Breast epithelium (tissue), 3 donors: Measurements from ENCODE around the gene YTHDF2.
"Not testable (repeated sequence)": the region's sequence is repeated elsewhere in the genome, so short reads cannot be mapped to it uniquely, and the experiment has no call there.

Experiments used
- POLR2AphosphoS5 ChIP-seq, 3 donors: sonication (generic); formaldehyde crosslinking; IDR thresholded peaks; one replicate each; pipeline ENCODE4 v1.6.1; 2017; ENCODE audit warnings: antibody characterized with exemption in 3 of 3
- TF ChIP-seq, protein P1 (sequence below), 3 donors: fragments of 450-650 bp; IDR thresholded peaks; one replicate each; pipeline ENCODE4 v1.5.1; 2016 to 2017; ENCODE audit warnings: antibody characterized with exemption in 3 of 3, mild to moderate bottlenecking in 3 of 3, moderate library complexity in 3 of 3

DNA sequence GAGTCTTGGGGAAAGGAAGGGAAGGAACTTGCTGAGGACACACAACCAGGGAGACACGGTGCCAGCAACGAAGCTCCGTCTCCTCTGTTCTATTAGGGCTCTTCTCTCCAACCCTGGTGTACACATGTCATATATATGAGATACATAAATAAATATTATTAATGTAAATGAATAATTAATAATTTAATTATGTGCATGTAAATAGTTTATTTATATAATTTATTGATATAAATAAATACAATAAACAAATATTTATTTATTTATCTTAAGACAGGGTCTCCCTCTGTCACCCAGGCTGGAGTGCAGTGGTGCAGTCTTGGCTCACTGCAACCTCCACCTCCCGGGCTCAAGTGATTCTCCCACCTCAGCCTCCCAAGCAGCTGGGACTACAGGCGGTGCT lies 57.8 kb downstream of the YTHDF2 start:
- TF ChIP-seq, protein P1, sequence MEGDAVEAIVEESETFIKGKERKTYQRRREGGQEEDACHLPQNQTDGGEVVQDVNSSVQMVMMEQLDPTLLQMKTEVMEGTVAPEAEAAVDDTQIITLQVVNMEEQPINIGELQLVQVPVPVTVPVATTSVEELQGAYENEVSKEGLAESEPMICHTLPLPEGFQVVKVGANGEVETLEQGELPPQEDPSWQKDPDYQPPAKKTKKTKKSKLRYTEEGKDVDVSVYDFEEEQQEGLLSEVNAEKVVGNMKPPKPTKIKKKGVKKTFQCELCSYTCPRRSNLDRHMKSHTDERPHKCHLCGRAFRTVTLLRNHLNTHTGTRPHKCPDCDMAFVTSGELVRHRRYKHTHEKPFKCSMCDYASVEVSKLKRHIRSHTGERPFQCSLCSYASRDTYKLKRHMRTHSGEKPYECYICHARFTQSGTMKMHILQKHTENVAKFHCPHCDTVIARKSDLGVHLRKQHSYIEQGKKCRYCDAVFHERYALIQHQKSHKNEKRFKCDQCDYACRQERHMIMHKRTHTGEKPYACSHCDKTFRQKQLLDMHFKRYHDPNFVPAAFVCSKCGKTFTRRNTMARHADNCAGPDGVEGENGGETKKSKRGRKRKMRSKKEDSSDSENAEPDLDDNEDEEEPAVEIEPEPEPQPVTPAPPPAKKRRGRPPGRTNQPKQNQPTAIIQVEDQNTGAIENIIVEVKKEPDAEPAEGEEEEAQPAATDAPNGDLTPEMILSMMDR (IDR thresholded peaks at IDR 0.05): not testable (repeated sequence)
- TF ChIP-seq POLR2AphosphoS5 (IDR thresholded peaks at IDR 0.05): not testable (repeated sequence)
